ENCODE data around the gene PAX7. TPM values are rescaled to one million over a fixed set of nuclear protein-coding genes. Genes with fewer than 3 reads are reported as not detected.

PAX7 gene
- total RNA-seq, 1 experiment from 2014 or later, result 0.24 TPM

DNA sequence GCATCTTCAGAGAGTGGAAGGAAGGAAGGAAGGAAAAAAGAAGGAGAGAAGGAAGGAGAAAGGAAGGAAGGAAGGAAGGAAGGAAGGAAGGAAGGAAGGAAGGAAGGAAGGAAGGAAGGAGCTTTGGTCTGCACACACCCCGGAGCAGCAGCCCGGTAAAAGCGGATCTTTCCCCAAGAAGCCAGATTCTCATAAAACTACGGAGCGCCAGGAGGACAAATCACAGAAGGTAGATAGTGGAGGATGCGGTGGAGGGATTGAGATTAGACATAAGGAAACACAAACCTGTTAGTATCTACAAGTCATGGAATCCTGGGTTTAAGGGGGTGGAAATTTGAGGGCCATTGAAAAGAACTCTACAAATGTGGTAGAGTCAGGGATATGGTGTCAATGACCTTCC lies 36.7 kb downstream of the PAX7 start:
- H3K9me3 Mint-ChIP-seq, result no peaks in the 10 kb centered on the region
- H3K27ac Mint-ChIP-seq, result no peak overlapping the region
- CTCF ChIA-PET, result interaction anchor here (0.6 to 1.2 kb wide), 5 partner anchors 14 to 94 kb away, joined by 3 to 4 read pairs (median 3); no protein-coding TSS in a partner anchor
- H3K4me1 Mint-ChIP-seq, result peaks cover 21% of the 10 kb centered on the region
- DNase-seq (ENCODE audit: low spot score) (no peak), ATAC-seq (no peak)
- H3K27me3 Mint-ChIP-seq (ENCODE audit: low read depth), result peaks cover 35% of the 10 kb centered on the region
- POLR2A ChIA-PET, result no interaction called here
- H3K36me3 Mint-ChIP-seq, result no peaks in the 10 kb centered on the region
- H3K4me3 Mint-ChIP-seq, result no peak overlapping the region
- no peak for TF ChIP-seq MXD4 (CRISPR knock-in tag; IDR thresholded peaks at IDR 0.05; ENCODE audit: borderline replicate concordance)
- TF ChIP-seq SMAD3 (CRISPR knock-in tag; IDR thresholded peaks at IDR 0.05; ENCODE audit: borderline replicate concordance), result no peak

DNA sequence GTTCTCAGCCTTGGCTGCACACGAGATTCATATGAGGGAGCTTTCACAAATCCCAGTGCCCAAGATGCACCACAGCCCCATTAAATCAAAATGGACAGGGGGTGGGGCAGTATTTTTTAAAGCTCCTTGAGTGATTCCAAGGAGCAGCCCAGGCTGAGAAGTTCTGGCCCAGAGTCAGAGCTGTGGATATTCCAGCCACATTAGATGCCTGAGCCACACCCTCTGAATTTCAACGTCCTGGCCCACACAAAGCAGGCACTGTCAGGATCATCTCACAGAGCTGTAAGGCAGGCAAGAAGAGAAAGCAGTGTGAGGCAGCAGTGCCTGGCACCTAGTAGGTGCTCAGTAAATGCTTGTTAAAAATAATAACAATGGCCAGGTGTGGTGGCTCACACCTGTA lies 37.4 kb downstream of the PAX7 start:
- ATAC-seq (no peak), DNase-seq (ENCODE audit: low spot score) (no peak)
- no peaks in the 10 kb centered on the region for H3K9me3 Mint-ChIP-seq
- TF ChIP-seq, protein P1, sequence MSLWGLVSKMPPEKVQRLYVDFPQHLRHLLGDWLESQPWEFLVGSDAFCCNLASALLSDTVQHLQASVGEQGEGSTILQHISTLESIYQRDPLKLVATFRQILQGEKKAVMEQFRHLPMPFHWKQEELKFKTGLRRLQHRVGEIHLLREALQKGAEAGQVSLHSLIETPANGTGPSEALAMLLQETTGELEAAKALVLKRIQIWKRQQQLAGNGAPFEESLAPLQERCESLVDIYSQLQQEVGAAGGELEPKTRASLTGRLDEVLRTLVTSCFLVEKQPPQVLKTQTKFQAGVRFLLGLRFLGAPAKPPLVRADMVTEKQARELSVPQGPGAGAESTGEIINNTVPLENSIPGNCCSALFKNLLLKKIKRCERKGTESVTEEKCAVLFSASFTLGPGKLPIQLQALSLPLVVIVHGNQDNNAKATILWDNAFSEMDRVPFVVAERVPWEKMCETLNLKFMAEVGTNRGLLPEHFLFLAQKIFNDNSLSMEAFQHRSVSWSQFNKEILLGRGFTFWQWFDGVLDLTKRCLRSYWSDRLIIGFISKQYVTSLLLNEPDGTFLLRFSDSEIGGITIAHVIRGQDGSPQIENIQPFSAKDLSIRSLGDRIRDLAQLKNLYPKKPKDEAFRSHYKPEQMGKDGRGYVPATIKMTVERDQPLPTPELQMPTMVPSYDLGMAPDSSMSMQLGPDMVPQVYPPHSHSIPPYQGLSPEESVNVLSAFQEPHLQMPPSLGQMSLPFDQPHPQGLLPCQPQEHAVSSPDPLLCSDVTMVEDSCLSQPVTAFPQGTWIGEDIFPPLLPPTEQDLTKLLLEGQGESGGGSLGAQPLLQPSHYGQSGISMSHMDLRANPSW (CRISPR knock-in tag; conservative IDR thresholded peaks at IDR 0.05; ENCODE audit: low read depth), result no peak
- TF ChIP-seq NR3C1 (CRISPR knock-in tag; conservative IDR thresholded peaks at IDR 0.05; ENCODE audit: low read depth), result no peak
- TF ChIP-seq, protein P2, sequence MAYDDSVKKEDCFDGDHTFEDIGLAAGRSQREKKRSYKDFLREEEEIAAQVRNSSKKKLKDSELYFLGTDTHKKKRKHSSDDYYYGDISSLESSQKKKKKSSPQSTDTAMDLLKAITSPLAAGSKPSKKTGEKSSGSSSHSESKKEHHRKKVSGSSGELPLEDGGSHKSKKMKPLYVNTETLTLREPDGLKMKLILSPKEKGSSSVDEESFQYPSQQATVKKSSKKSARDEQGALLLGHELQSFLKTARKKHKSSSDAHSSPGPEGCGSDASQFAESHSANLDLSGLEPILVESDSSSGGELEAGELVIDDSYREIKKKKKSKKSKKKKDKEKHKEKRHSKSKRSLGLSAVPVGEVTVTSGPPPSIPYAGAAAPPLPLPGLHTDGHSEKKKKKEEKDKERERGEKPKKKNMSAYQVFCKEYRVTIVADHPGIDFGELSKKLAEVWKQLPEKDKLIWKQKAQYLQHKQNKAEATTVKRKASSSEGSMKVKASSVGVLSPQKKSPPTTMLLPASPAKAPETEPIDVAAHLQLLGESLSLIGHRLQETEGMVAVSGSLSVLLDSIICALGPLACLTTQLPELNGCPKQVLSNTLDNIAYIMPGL (CRISPR knock-in tag; IDR thresholded peaks at IDR 0.05), result no peak
- no peak for TF ChIP-seq GRHL2 (CRISPR knock-in tag; IDR thresholded peaks at IDR 0.05; ENCODE audit: insufficient replicate concordance, severe bottlenecking)
- TF ChIP-seq NFE2L1 (CRISPR knock-in tag; IDR thresholded peaks at IDR 0.05), result no peak
- TF ChIP-seq, protein P3, sequence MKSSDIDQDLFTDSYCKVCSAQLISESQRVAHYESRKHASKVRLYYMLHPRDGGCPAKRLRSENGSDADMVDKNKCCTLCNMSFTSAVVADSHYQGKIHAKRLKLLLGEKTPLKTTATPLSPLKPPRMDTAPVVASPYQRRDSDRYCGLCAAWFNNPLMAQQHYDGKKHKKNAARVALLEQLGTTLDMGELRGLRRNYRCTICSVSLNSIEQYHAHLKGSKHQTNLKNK (CRISPR knock-in tag; IDR thresholded peaks at IDR 0.05), result no peak
- TF ChIP-seq, protein P4, sequence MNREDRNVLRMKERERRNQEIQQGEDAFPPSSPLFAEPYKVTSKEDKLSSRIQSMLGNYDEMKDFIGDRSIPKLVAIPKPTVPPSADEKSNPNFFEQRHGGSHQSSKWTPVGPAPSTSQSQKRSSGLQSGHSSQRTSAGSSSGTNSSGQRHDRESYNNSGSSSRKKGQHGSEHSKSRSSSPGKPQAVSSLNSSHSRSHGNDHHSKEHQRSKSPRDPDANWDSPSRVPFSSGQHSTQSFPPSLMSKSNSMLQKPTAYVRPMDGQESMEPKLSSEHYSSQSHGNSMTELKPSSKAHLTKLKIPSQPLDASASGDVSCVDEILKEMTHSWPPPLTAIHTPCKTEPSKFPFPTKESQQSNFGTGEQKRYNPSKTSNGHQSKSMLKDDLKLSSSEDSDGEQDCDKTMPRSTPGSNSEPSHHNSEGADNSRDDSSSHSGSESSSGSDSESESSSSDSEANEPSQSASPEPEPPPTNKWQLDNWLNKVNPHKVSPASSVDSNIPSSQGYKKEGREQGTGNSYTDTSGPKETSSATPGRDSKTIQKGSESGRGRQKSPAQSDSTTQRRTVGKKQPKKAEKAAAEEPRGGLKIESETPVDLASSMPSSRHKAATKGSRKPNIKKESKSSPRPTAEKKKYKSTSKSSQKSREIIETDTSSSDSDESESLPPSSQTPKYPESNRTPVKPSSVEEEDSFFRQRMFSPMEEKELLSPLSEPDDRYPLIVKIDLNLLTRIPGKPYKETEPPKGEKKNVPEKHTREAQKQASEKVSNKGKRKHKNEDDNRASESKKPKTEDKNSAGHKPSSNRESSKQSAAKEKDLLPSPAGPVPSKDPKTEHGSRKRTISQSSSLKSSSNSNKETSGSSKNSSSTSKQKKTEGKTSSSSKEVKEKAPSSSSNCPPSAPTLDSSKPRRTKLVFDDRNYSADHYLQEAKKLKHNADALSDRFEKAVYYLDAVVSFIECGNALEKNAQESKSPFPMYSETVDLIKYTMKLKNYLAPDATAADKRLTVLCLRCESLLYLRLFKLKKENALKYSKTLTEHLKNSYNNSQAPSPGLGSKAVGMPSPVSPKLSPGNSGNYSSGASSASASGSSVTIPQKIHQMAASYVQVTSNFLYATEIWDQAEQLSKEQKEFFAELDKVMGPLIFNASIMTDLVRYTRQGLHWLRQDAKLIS (CRISPR knock-in tag; IDR thresholded peaks at IDR 0.05; ENCODE audit: borderline replicate concordance), result no peak
- no peak for TF ChIP-seq ESRRA (CRISPR knock-in tag; IDR thresholded peaks at IDR 0.05; ENCODE audit: borderline replicate concordance)
- TF ChIP-seq, protein P5, sequence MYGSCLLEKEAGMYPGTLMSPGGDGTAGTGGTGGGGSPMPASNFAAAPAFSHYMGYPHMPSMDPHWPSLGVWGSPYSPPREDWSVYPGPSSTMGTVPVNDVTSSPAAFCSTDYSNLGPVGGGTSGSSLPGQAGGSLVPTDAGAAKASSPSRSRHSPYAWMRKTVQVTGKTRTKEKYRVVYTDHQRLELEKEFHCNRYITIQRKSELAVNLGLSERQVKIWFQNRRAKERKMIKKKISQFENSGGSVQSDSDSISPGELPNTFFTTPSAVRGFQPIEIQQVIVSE (CRISPR knock-in tag; IDR thresholded peaks at IDR 0.05; ENCODE audit: borderline replicate concordance), result no peak
- TF ChIP-seq, protein P6, sequence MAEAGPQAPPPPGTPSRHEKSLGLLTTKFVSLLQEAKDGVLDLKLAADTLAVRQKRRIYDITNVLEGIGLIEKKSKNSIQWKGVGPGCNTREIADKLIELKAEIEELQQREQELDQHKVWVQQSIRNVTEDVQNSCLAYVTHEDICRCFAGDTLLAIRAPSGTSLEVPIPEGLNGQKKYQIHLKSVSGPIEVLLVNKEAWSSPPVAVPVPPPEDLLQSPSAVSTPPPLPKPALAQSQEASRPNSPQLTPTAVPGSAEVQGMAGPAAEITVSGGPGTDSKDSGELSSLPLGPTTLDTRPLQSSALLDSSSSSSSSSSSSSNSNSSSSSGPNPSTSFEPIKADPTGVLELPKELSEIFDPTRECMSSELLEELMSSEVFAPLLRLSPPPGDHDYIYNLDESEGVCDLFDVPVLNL (CRISPR knock-in tag; IDR thresholded peaks at IDR 0.05; ENCODE audit: borderline replicate concordance, low read depth), result no peak
- no peak for TF ChIP-seq TEAD1 (CRISPR knock-in tag; IDR thresholded peaks at IDR 0.05)
- H3K4me1 Mint-ChIP-seq, result peaks cover 20% of the 10 kb centered on the region
- H3K4me3 Mint-ChIP-seq, result no peak overlapping the region
- no peaks in the 10 kb centered on the region for H3K36me3 Mint-ChIP-seq
- ChIA-PET POLR2A (no interaction called here), CTCF (interaction anchor here (0.5 to 1.4 kb wide), 6 partner anchors 13 to 352 kb away, joined by 3 to 4 read pairs (median 4); no protein-coding TSS in a partner anchor)
- H3K27ac Mint-ChIP-seq, result no peak overlapping the region
- H3K27me3 Mint-ChIP-seq (ENCODE audit: low read depth), result peaks cover 38% of the 10 kb centered on the region
